Raji (cell line): ENCODE measurements around the gene OPRM1.

ENCODE experiments used
- POLR2A ChIP-seq: IDR thresholded peaks from 2 replicates; pipeline ENCODE4 v1.6.1; 2011; ENCODE audit warnings: low read depth, low read length, control low read depth; ENCODE audit not compliant: insufficient read depth

Gene OPRM1

GRCh38 chr6:154039231-154039842 is at the start of gene OPRM1:
Gene OPRM1, plus strand, starts transcription at chr6:154039240. Its CDS starts 305 bp downstream, at chr6:154039545.
- TF ChIP-seq POLR2A: no peak

DNA sequence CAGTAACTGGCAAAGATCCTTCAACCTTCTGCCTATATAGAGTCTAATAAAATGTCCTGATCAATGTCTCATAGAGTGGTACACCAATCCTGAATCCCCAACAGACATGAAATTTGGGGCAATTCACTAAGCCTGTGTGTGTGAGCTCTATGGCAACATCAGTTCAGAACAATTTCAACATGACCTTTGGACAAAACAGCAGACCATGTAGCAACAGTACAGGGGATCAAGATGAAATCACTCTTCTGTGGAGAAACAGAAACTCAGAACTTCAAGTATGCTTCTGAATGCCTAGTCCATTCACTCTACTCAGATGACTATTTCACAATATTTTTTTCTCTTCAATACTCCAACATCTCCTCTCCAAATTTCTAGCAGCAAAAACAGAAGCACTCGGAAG is 49.1 kb upstream of the OPRM1 start:
- no peak for TF ChIP-seq POLR2A

DNA sequence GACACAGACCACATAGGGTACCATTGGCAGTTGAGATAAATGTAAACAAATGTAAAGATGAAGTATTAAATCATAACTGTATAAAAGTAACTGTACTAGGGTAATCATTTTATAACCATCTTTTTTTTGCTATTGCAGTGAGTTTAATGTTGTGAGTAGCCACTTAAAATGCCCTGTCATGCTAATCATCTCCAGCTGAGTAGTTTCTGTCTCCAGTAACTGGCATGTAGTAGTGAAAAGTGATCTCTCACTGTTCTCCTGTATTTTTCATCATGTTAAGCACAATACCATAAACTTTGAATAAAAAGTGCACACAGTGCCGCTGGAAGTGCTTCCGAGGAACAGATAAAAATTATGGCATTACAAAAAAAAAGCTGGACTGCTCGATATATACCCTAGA is 45.0 kb upstream of the OPRM1 start:
- no peak for TF ChIP-seq POLR2A

GRCh38 chr6:153994811-153995210 is 44.2 kb upstream of the OPRM1 start:
- no peak for TF ChIP-seq POLR2A

DNA sequence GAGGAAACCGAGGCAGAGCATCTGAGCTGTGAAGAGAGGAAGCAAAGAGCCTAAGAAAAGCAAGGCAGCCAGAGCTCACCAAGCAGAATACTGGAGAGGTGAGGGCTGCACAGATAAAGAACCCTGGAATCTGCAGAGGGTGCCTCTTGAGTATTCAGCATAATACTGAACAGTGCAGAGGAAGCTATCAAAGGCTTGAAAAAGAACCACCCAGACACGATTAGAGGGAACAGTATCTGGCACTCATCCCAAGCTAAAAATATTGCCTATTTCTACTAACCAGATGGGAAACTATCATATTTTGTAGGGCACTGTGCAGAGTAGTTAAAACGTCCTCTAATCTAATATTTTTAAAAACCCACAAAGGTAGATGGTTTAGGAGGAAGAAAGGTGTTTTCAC is 41.8 kb upstream of the OPRM1 start:
- TF ChIP-seq POLR2A: no peak

DNA sequence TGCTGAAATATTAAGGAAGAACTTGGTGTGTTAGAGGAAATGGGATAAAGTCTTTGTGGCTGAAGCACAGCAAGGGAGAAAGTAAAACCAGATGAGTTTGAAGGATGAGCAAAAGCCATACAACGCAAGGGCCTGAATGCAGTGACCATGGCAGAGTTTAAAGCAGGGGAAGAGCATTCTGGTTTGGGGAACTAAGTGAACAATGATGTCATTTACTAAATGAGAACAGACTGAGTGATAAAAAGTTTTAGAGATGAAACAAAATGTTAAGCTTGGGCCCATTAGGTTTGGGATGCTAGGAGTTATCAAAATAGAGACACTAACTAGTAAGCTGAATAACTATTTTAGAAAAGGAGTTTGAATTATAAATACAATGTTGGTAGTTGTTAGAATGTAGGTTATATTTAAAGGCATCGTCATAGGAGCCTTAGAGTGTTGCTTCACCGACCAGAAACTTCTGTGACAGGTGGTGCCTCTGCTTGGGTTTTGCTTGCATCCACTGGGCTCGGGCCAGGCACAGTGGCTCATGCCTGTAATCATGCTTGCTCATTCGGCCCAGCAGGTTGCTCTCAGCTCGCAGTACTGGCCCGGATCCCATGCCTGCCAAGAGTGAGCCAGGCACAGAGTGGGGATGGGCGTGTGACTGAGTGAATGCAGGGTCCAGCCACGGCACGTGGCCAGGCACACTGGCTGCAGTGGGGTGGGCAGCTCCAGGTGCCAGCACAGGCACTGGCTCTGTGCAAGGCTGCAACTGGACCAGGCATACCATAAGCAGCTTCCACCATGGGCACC is 37.4 kb upstream of the OPRM1 start:
- TF ChIP-seq POLR2A: no peak

DNA sequence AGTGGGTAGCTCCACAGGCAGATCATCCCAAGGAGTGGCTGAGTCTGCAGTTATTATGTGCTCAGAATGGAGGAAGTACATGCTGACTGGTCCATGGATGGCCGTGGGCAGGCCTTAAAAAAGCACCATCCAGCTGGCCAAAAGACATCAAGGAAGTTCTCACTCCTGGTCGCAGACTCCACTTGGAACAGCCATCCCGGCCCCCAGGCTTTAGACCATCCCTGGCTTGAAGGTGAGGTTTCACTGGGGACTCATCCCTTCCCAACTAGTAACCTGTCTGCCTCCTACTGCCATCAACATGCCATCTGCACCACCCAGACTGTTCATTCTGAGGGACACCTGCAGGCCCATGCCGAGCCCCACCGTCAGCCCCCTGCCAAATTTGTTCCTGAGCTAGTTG is 36.1 kb upstream of the OPRM1 start:
- no peak for TF ChIP-seq POLR2A

DNA sequence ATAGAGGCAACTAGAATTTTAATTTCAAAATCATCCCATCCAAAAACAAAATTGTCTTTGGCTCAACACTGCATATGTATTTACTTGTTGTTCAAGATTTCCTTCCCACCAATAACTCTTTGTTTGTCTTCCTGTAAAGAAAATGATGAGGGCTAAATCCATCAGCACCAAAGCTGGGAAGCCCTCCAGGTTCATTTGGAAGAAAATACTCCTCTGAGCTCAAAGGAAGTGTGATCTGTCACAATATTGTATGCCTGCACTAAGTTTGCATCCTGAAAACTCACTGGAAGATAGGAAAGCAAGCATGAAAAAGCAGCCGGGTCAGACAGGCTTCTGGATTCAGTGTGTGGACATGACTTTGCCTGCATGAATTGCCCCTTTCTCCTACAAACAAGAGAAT is 28.7 kb upstream of the OPRM1 start:
- TF ChIP-seq POLR2A: no peak

DNA sequence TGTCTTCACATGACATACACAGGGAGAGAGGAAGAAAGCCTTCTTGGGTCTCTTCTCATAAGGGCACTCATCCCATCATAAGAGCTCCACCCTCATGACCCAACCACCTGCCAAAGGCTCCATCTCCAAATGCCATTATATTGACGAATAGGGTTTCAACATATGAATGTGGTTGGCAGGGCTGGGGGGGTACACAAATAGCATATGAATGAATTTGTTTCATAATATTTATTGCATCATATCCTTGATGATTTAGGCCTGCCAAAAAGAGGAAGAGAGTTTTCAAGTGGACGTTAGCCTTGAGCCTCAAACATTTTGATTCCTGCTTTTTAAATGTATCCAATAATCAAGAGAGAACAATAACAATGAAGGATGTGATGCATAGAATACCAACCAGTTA is 26.2 kb upstream of the OPRM1 start:
- TF ChIP-seq POLR2A: no peak

DNA sequence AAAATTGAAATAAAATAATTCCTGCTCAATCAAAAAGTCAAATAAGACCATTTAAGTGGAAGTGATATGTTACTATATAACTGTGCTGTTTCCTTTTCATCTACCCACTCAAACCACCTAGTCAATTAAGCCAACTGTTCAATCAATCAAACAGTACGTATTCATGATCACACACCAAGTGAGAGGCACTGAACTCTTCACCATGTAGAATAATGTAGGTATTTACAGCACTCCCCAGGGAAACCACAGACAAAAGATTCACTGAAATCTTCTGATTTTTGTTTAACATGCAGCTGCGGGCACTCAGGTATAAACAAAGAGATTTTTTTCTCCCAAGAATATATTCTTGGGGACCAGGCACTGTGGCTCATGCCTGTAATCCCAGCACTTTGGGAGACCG is 21.3 kb upstream of the OPRM1 start:
- TF ChIP-seq POLR2A: no peak

GRCh38 chr6:154030646-154031045 is 8.4 kb upstream of the OPRM1 start:
- TF ChIP-seq POLR2A: no peak

GRCh38 chr6:154041001-154041400 is 2.0 kb downstream of the OPRM1 start:
- TF ChIP-seq POLR2A: no peak

GRCh38 chr6:154053141-154053540 is 14.1 kb downstream of the OPRM1 start:
- no peak for TF ChIP-seq POLR2A

DNA sequence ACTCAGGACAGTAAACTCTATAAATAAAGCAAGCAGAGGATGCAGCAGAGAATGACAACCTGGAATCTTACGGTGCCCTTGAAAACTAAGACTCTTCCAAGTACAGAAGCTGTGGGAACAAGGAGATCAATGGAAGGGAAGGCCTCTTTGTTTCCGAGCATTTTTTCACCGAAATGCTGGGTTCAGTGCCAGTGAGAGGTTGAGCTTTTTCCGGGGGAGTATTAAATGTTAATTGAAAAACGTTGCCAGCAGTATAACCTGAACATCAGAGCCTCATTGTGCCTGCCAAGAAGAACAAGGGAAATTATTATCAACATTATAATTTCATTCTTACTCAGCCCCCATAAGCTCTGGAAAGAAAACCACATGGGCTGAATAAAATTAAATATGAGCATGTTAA is 17.5 kb downstream of the OPRM1 start:
- TF ChIP-seq POLR2A: no peak

- TF ChIP-seq POLR2A: no peak
These were observed 18.1 kb downstream of the OPRM1 start for GRCh38 chr6:154057098-154057497.

DNA sequence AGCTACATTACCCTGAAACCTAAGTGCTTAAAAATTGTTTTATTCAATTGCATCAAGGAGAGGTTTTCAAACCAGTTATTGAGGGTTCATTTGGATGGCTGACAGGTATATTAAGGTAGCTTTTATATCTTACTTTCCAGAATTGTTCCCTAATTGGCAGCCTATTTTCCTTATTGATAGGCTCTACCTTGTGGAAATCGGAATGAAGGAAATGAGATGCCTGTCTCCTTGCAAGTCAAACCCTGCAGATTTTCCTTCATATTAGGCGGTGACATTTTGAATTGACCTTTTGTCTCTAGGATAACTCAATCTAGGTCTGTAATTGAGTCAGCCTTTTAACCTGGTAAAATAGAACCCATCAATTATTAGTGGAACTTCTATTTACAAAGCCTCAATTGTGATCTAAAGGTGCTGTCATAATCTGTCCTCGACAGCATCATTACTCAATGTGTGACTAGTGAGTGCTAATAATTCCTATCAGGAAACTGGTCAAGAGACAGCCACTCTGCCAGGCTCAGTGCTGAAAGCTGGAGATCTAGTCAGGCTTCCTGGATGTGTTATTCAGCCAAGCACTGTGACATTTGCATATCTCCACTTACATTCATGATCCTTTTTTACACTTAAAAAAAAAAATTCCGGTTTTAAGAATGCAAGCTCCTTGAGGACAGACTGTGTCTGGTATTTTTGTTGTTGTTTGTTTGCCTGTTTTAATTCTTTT is 20.1 kb downstream of the OPRM1 start:
- no peak for TF ChIP-seq POLR2A
